WTC11 (cell line): Measurements from ENCODE around the gene NET1. TPM values are rescaled to one million over a fixed set of nuclear protein-coding genes. Genes with fewer than 3 reads are reported as not detected.

Source experiments
- ATAC-seq: fragments of 200-7000 bp; cut with Tn5 transposase; 2 replicates; pipeline ENCODE4 v1.10.0; 2021; ENCODE audit warnings: mild to moderate bottlenecking, moderate library complexity
- CTCF ChIA-PET: fragments of 300-600 bp; sonication (Branson Sonifier 250); formaldehyde crosslinking; loops from one replicate; lab custom pipeline; 2021; ENCODE audit warnings: antibody characterized with exemption; lab: Charles Lee
- POLR2A ChIA-PET: fragments of 350-600 bp; sonication (Branson Sonifier 250); formaldehyde crosslinking; loops from one replicate; lab custom pipeline; 2021; ENCODE audit warnings: antibody characterized with exemption; lab: Charles Lee
- DNase-seq: peaks from one replicate; pipeline ENCODE4 v3.0.0; 2021; ENCODE audit warnings: low spot score
- H3K27ac Mint-ChIP-seq: 2 replicates; pipeline ENCODE4 v1.8.0; 2021; ENCODE audit warnings: mixed read lengths
- H3K27me3 Mint-ChIP-seq: 2 replicates; pipeline ENCODE4 v1.8.0; 2021; ENCODE audit warnings: low read depth, mild to moderate bottlenecking, moderate library complexity, mixed read lengths
- H3K36me3 Mint-ChIP-seq: 2 replicates; pipeline ENCODE4 v1.8.0; 2021; ENCODE audit warnings: mixed read lengths
- H3K4me1 Mint-ChIP-seq: 2 replicates; pipeline ENCODE4 v1.8.0; 2022; ENCODE audit warnings: mixed read lengths
- H3K4me3 Mint-ChIP-seq: 2 replicates; pipeline ENCODE4 v1.8.0; 2021; ENCODE audit warnings: mild to moderate bottlenecking, moderate library complexity, mixed read lengths
- H3K9me3 Mint-ChIP-seq: 2 replicates; pipeline ENCODE4 v1.8.0; 2021; ENCODE audit warnings: mixed read lengths
- CBFB ChIP-seq: sonication (generic); formaldehyde crosslinking; IDR thresholded peaks from 2 replicates; pipeline ENCODE4 v1.8.1; 2022; ENCODE audit warnings: mild to moderate bottlenecking, low read depth, missing genetic modification reagents
- CREB1 ChIP-seq: sonication (generic); formaldehyde crosslinking; IDR thresholded peaks from 2 replicates; pipeline ENCODE4 v1.8.0; 2023; ENCODE audit warnings: mild to moderate bottlenecking, missing genetic modification reagents
- ELF4 ChIP-seq: sonication (generic); formaldehyde crosslinking; IDR thresholded peaks from 2 replicates; pipeline ENCODE4 v1.8.1; 2022; ENCODE audit warnings: low read depth, mild to moderate bottlenecking, moderate library complexity, missing genetic modification reagents
- FOXK1 ChIP-seq: sonication (generic); formaldehyde crosslinking; IDR thresholded peaks from 2 replicates; pipeline ENCODE4 v1.8.0; 2022; ENCODE audit warnings: mild to moderate bottlenecking, moderate library complexity, missing genetic modification reagents
- JAZF1 ChIP-seq: fragments of 250-450 bp; sonication (Bioruptor Pico); IDR thresholded peaks from 2 replicates; pipeline ENCODE4 v1.9.0; 2021; ENCODE audit warnings: moderate library complexity, mild to moderate bottlenecking, inconsistent platforms
- MXD4 ChIP-seq: fragments of 250-450 bp; sonication (Bioruptor Pico); IDR thresholded peaks from 2 replicates; pipeline ENCODE4 v1.8.0; 2021; ENCODE audit warnings: mild to moderate bottlenecking, moderate library complexity, borderline replicate concordance
- NFATC4 ChIP-seq: fragments of 250-450 bp; sonication (Bioruptor Pico); IDR thresholded peaks from 2 replicates; pipeline ENCODE4 v1.9.0; 2021; ENCODE audit warnings: mild to moderate bottlenecking
- NFYB ChIP-seq: sonication (generic); formaldehyde crosslinking; conservative IDR thresholded peaks from 2 replicates; pipeline ENCODE4 v1.8.0; 2022; ENCODE audit warnings: low read depth, missing genetic modification reagents
- NR1H2 ChIP-seq: sonication (generic); formaldehyde crosslinking; IDR thresholded peaks from 2 replicates; pipeline ENCODE4 v1.9.0; 2021; ENCODE audit warnings: mild to moderate bottlenecking, moderate library complexity, missing genetic modification reagents
- NR2C2 ChIP-seq: sonication (generic); formaldehyde crosslinking; IDR thresholded peaks from 2 replicates; pipeline ENCODE4 v1.8.0; 2022; ENCODE audit warnings: mild to moderate bottlenecking, missing genetic modification reagents
- RORB ChIP-seq: fragments of 250-450 bp; sonication (Bioruptor Pico); IDR thresholded peaks from 2 replicates; pipeline ENCODE4 v1.9.0; 2021; ENCODE audit warnings: mild to moderate bottlenecking
- SMAD3 ChIP-seq: sonication (generic); formaldehyde crosslinking; IDR thresholded peaks from 2 replicates; pipeline ENCODE4 v1.8.0; 2022; ENCODE audit warnings: missing genetic modification reagents, mild to moderate bottlenecking, borderline replicate concordance
- SP1 ChIP-seq: sonication (generic); formaldehyde crosslinking; conservative IDR thresholded peaks from 2 replicates; pipeline ENCODE4 v1.8.1; 2022; ENCODE audit warnings: missing genetic modification reagents
- ZNF138 ChIP-seq: sonication (generic); formaldehyde crosslinking; conservative IDR thresholded peaks from 2 replicates; pipeline ENCODE4 v1.8.1; 2022; ENCODE audit warnings: mild to moderate bottlenecking, moderate library complexity, missing genetic modification reagents
- ZNF396 ChIP-seq: fragments of 250-450 bp; sonication (Bioruptor Pico); IDR thresholded peaks from 2 replicates; pipeline ENCODE4 v1.8.0; 2021; ENCODE audit warnings: mild to moderate bottlenecking, moderate library complexity, borderline replicate concordance
- ZNF423 ChIP-seq: fragments of 250-450 bp; sonication (Bioruptor Pico); IDR thresholded peaks from 2 replicates; pipeline ENCODE4 v2.1.2; 2022; ENCODE audit warnings: mild to moderate bottlenecking, moderate library complexity
- ZNF671 ChIP-seq: fragments of 250-450 bp; sonication (Bioruptor Pico); IDR thresholded peaks from 2 replicates; pipeline ENCODE4 v1.8.0; 2021; ENCODE audit warnings: mild to moderate bottlenecking
- total RNA-seq: library from RNA; stranded (reverse); gene quantifications from 3 replicates; pipeline ENCODE4 v1.2.3, GENCODE V29; 2021
- TF ChIP-seq, protein P1 (sequence below): sonication (generic); formaldehyde crosslinking; IDR thresholded peaks from 2 replicates; pipeline ENCODE4 v1.8.1; 2022; ENCODE audit warnings: mild to moderate bottlenecking, missing genetic modification reagents, moderate library complexity, borderline replicate concordance
- TF ChIP-seq, protein P2 (sequence below): fragments of 250-450 bp; sonication (Bioruptor Pico); IDR thresholded peaks from 2 replicates; pipeline ENCODE4 v1.9.0; 2021; ENCODE audit warnings: moderate library complexity, mild to moderate bottlenecking, inconsistent platforms, borderline replicate concordance
- TF ChIP-seq, protein P3 (sequence below): fragments of 200-600 bp; IDR thresholded peaks from 2 replicates; pipeline ENCODE4 v1.8.0; 2022; ENCODE audit warnings: antibody characterized with exemption
- TF ChIP-seq, protein P4 (sequence below): fragments of 250-450 bp; sonication (Bioruptor Pico); IDR thresholded peaks from 2 replicates; pipeline ENCODE4 v1.9.0; 2021; ENCODE audit warnings: mild to moderate bottlenecking
- TF ChIP-seq, protein P5 (sequence below): fragments of 250-450 bp; sonication (Bioruptor Pico); IDR thresholded peaks from 2 replicates; pipeline ENCODE4 v1.9.0; 2021; ENCODE audit warnings: mild to moderate bottlenecking
- TF ChIP-seq, protein P6 (sequence below): sonication (generic); formaldehyde crosslinking; conservative IDR thresholded peaks from 2 replicates; pipeline ENCODE4 v1.8.1; 2022; ENCODE audit warnings: mild to moderate bottlenecking, missing genetic modification reagents

Gene NET1
- total RNA-seq, 1 experiment from 2014 or later: 85.4 TPM

DNA sequence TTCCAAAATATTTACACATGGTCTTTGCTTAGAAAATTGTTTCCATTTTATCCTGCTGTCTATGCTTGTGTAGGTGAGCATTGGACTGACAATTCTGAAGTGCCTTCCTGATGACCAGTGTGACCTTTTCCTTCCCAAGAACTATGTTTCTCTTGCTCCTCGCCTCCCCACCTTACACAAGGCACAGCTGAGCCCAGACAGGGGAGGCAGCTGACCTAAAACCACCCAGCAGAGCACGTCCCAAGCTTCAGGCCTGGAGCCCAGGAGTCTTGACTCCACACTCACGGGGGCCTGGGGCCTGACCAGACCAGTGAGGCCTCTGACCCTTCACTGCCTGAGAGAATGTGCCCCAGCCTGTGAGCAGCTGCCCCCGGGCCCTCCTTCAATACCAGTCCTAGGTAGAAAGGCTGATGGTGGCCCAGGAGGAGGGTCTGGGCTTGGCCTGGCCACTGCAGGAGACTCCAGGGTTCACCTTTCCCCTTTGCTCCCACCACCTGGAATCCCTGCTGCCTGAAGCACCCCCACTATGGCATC is 80.0 kb downstream of the NET1 start:
- DNase-seq: no peak
- H3K27ac Mint-ChIP-seq: no peak overlapping the region
- TF ChIP-seq MXD4 (no peak), RORB (CRISPR knock-in tag) (no peak), NR2C2 (no peak), NFATC4 (no peak), NR1H2 (CRISPR knock-in tag) (no peak), ZNF138 (CRISPR knock-in tag) (no peak), CBFB (CRISPR knock-in tag) (no peak), ELF4 (no peak), SP1 (CRISPR knock-in tag) (no peak), SMAD3 (CRISPR knock-in tag) (no peak), CREB1 (no peak), ZNF671 (CRISPR knock-in tag) (no peak)
- TF ChIP-seq, protein P1, sequence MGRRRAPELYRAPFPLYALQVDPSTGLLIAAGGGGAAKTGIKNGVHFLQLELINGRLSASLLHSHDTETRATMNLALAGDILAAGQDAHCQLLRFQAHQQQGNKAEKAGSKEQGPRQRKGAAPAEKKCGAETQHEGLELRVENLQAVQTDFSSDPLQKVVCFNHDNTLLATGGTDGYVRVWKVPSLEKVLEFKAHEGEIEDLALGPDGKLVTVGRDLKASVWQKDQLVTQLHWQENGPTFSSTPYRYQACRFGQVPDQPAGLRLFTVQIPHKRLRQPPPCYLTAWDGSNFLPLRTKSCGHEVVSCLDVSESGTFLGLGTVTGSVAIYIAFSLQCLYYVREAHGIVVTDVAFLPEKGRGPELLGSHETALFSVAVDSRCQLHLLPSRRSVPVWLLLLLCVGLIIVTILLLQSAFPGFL (CRISPR knock-in tag): no peak
- TF ChIP-seq, protein P2, sequence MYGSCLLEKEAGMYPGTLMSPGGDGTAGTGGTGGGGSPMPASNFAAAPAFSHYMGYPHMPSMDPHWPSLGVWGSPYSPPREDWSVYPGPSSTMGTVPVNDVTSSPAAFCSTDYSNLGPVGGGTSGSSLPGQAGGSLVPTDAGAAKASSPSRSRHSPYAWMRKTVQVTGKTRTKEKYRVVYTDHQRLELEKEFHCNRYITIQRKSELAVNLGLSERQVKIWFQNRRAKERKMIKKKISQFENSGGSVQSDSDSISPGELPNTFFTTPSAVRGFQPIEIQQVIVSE (CRISPR knock-in tag): no peak
- TF ChIP-seq, protein P3, sequence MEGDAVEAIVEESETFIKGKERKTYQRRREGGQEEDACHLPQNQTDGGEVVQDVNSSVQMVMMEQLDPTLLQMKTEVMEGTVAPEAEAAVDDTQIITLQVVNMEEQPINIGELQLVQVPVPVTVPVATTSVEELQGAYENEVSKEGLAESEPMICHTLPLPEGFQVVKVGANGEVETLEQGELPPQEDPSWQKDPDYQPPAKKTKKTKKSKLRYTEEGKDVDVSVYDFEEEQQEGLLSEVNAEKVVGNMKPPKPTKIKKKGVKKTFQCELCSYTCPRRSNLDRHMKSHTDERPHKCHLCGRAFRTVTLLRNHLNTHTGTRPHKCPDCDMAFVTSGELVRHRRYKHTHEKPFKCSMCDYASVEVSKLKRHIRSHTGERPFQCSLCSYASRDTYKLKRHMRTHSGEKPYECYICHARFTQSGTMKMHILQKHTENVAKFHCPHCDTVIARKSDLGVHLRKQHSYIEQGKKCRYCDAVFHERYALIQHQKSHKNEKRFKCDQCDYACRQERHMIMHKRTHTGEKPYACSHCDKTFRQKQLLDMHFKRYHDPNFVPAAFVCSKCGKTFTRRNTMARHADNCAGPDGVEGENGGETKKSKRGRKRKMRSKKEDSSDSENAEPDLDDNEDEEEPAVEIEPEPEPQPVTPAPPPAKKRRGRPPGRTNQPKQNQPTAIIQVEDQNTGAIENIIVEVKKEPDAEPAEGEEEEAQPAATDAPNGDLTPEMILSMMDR: no peak
- TF ChIP-seq, protein P4, sequence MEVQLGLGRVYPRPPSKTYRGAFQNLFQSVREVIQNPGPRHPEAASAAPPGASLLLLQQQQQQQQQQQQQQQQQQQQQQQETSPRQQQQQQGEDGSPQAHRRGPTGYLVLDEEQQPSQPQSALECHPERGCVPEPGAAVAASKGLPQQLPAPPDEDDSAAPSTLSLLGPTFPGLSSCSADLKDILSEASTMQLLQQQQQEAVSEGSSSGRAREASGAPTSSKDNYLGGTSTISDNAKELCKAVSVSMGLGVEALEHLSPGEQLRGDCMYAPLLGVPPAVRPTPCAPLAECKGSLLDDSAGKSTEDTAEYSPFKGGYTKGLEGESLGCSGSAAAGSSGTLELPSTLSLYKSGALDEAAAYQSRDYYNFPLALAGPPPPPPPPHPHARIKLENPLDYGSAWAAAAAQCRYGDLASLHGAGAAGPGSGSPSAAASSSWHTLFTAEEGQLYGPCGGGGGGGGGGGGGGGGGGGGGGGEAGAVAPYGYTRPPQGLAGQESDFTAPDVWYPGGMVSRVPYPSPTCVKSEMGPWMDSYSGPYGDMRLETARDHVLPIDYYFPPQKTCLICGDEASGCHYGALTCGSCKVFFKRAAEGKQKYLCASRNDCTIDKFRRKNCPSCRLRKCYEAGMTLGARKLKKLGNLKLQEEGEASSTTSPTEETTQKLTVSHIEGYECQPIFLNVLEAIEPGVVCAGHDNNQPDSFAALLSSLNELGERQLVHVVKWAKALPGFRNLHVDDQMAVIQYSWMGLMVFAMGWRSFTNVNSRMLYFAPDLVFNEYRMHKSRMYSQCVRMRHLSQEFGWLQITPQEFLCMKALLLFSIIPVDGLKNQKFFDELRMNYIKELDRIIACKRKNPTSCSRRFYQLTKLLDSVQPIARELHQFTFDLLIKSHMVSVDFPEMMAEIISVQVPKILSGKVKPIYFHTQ (CRISPR knock-in tag): no peak
- TF ChIP-seq, protein P5, sequence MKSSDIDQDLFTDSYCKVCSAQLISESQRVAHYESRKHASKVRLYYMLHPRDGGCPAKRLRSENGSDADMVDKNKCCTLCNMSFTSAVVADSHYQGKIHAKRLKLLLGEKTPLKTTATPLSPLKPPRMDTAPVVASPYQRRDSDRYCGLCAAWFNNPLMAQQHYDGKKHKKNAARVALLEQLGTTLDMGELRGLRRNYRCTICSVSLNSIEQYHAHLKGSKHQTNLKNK (CRISPR knock-in tag): no peak
- POLR2A ChIA-PET: no interaction called here
- H3K4me3 Mint-ChIP-seq: no peak overlapping the region
- CTCF ChIA-PET: no interaction called here
- H3K27me3 Mint-ChIP-seq: peaks cover 3% of the 10 kb centered on the region; the same call in 1 of the 2 replicates
- ATAC-seq: no peak
- peaks cover 16% of the 10 kb centered on the region for H3K36me3 Mint-ChIP-seq
- peaks cover 20% of the 10 kb centered on the region for H3K9me3 Mint-ChIP-seq
- H3K4me1 Mint-ChIP-seq: peaks cover 12% of the 10 kb centered on the region

DNA sequence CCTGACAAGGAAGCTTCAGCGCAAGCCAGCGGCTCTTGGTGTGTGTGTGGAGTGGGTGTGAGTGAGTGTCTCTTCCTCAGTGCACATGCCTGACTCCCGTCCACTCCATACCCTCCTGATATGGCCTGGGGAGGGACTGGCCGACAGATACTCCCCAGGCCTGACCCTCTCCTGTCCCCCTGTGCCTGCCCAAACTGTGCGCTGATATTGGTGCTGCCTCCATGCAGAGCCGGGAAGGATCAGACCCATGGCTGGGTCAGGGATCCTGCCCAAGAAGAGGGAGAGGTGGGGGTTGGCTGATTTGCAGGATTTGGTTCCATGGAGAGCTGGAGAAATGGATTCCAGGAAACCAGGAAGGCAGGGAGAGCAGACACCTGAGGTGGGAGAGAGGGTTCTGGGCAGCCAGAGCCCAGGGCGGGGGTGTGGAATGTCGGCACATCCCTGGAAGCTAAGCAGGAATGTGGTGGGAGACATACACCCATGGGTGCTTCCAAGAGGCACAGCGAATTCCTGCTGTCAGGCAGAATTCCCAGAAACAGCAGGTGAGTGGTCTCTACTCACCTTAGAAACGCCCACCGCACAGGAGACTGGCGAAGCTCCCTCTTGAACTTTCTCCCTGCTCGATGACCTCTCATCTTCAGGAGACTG is 80.7 kb downstream of the NET1 start:
- Mint-ChIP-seq H3K36me3 (peaks cover 16% of the 10 kb centered on the region), H3K27me3 (peaks cover 3% of the 10 kb centered on the region; the same call in 1 of the 2 replicates), H3K27ac (no peak overlapping the region), H3K4me3 (no peak overlapping the region), H3K4me1 (peaks cover 7% of the 10 kb centered on the region), H3K9me3 (peaks cover 20% of the 10 kb centered on the region)
- ChIA-PET CTCF (no interaction called here), POLR2A (no interaction called here)
- DNase-seq (no peak), ATAC-seq (no peak)
- TF ChIP-seq JAZF1 (CRISPR knock-in tag): no peak
- TF ChIP-seq NFYB (CRISPR knock-in tag): no peak
- TF ChIP-seq FOXK1 (CRISPR knock-in tag): no peak
- TF ChIP-seq, protein P2 (CRISPR knock-in tag): no peak
- TF ChIP-seq ZNF396: no peak
- TF ChIP-seq ZNF423 (CRISPR knock-in tag): peak; percentile 36; the same call in 1 of the 2 replicates
- TF ChIP-seq, protein P6, sequence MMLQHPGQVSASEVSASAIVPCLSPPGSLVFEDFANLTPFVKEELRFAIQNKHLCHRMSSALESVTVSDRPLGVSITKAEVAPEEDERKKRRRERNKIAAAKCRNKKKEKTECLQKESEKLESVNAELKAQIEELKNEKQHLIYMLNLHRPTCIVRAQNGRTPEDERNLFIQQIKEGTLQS (CRISPR knock-in tag): no peak
